AG09319 (cell line): ENCODE results near the gene ADM2.
A peak's percentile ranks its signal among the peaks of the same experiment; 100 is the strongest.

Experiments used
- DNase-seq: peaks from one replicate; pipeline ENCODE4 v3.0.0-alpha.2; 2010; ENCODE audit warnings: low read depth; ENCODE audit errors: extremely low read depth
- TF ChIP-seq, protein P1 (sequence below): IDR thresholded peaks from 2 replicates; pipeline ENCODE4 v1.5.1; 2011; ENCODE audit warnings: low read depth, mild to moderate bottlenecking, inconsistent platforms, low read length, moderate library complexity

ADM2 gene

DNA sequence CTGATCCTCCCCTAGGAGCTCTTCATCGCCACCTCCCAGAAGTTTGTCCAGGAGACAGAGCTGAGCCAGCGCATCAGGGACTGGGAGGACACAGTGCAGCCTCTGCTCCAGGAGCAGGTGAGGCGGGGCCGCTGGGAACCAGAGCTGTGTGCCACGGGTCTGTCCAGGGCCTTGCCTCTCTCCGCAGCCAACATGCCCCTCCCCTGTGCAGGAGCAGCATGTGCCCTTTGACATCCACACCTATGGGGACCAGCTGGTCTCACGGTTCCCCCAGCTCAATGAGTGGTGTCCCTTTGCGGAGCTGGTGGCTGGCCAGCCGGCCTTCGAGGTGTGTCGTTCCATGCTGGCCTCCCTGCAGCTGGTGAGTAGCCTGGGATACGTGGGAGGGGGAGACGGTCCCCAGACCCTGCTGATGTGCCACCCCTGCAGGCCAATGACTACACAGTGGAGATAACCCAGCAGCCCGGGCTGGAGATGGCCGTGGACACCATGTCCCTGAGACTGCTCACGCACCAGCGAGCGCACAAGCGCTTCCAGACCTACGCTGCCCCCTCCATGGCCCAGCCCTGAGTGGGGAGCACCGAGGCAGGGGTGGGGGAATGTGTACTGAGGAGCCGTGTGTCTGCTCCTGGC lies 41.6 kb downstream of the ADM2 start:
- no peak for DNase-seq
- TF ChIP-seq, protein P1, sequence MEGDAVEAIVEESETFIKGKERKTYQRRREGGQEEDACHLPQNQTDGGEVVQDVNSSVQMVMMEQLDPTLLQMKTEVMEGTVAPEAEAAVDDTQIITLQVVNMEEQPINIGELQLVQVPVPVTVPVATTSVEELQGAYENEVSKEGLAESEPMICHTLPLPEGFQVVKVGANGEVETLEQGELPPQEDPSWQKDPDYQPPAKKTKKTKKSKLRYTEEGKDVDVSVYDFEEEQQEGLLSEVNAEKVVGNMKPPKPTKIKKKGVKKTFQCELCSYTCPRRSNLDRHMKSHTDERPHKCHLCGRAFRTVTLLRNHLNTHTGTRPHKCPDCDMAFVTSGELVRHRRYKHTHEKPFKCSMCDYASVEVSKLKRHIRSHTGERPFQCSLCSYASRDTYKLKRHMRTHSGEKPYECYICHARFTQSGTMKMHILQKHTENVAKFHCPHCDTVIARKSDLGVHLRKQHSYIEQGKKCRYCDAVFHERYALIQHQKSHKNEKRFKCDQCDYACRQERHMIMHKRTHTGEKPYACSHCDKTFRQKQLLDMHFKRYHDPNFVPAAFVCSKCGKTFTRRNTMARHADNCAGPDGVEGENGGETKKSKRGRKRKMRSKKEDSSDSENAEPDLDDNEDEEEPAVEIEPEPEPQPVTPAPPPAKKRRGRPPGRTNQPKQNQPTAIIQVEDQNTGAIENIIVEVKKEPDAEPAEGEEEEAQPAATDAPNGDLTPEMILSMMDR = no peak

DNA sequence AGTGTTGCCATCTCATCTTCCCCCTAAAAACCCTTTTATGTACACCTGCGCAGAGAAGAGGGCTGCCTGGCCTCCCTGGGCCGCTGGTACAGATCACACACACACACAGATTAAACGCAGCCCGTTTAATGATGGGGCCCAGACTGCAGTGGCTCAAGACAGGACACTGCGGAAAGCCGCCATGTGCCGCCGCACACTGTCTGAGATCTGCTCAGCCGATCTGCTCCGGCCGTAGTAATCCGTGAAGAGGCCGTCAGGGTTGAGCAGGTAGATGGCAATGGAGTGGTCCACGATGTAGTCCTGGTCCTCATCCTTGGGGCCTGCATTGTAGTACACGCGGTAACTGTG lies 42.1 kb downstream of the ADM2 start:
- TF ChIP-seq, protein P1 = no peak
- DNase-seq = no peak

DNA sequence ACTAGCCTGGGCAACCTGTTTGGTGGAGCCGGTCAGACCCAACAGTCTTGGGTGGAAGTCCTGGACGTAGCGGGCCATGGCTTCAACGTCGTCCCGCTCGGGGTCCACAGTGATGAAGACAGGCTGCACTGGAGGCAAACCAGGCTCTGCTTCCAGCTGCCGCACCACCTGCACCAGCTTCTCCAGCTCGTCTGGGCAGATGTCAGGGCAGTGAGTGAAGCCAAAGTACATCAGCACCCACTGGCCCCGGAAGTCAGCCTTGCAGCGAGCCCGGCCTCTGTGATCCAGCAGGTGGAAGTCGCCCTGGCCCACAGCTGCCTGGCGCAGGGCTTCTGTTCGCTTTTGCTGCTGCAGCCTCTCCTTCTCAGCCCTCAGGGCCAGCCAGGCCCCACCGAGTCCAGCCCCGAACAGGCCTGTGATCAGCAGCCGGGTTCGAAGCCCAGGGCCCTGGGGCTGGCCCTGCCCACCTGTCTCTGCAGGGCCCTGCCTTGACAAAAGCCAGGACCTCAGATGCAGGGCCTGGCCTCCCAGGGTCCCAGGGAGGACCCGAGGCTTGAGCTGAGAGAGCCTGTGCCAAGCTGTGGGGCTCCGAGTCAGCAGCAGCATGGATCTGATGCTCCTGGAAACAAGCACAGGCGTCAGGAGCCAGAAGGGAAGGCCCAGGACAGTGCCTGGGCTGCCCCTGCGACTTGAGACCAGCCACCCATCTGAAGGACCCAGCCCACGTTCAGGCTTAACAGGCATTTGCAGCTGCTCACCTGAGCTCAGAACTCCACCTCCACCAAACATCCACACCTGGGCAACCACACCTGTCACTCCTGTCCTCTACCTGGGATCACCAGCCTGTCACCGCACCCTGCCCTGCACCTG lies 42.7 kb downstream of the ADM2 start:
- TF ChIP-seq, protein P1 = no peak

DNA sequence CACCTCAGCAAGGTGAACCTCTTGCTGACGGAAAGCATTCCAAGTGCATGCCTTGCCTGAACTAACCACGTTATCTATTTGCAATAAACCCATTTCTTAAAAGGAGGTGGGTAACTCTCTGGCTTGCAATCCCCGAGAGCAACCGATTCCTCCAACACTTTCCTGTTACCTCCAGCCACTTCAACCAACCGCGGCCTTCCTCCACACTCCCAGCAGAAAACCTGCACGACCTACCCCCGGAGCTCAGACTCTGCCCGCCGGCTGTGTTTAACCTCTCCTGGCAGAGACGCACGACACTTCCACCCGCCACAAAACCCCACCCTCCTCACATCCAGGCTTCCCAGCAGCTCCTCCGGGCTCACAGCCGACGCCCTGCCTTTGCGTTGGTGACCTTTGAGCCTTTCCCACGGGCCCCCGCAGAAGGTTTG lies 43.3 kb downstream of the ADM2 start:
- no peak for DNase-seq
- TF ChIP-seq, protein P1 = no peak

More for the DNA sequence above, 42.7 kb downstream of the ADM2 start:
- DNase-seq = no peak

DNA sequence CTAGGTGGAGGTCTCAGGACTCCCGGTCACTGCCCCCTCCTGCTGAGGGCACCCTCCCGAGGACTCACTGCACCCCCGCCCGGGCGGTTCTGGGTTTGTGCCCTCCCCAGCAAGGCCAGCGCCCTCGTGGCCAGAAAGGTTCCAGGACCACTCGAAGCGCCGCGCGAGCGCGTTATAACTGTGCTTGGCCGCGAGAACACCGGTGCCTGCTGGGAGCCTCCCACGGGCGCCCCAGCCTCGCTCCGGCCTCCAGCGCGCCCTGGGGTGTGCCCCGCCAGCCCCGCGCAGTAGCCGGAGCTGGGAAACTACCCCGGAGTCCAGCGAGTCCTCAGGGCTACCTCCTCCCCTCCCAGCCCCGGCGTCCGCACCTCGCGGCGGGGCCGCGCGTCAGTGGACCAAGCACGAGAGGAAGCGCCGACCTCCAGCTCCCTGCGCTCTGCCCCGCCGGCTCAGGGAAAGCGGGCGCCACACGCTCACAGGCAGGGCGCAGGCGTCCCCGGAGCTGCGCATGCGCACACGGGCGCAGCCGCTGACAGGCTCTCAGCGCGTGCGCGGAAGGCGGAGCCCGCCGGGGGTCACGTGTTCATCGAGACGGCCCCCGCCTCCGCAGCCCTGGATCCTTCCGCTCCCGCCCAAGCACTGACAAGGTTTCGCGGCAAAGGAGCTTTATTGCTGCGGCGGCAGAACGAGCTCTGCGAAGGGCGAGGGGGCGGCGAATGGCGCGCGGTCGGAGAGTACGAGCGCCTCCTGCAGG lies 43.9 kb downstream of the ADM2 start, which contains the start of gene SCO2:
TSS of gene SCO2 (minus strand) at position 495 of the 754 bp plus-strand sequence. CDS start 1,187 bp downstream, outside the sequence.
- TF ChIP-seq, protein P1 = peak; percentile 30
- peak; percentile 94 for DNase-seq

DNA sequence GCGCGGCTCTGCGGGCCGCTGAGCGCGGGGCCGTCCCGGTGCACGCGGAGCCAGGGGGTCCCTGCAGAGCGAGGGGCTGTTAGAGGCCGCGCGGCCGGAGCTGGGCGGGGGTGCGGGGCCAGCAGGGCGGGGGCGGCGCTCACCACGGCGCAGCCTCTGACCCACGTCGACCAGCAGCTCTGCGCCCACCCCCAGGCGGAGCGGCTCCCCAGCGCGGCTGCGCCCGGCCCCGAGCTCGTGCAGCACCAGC lies 44.4 kb downstream of the ADM2 start:
- no peak for DNase-seq
- TF ChIP-seq, protein P1 = no peak
